Measurements from ENCODE around the gene ARHGAP23.
"Not testable (repeated sequence)": the region's sequence is repeated elsewhere in the genome, so short reads cannot be mapped to it uniquely, and the experiment has no call there.

Gene ARHGAP23

GRCh38 chr17:38421171-38421841 lies 7.0 kb upstream of the ARHGAP23 start:
- no peak for DNase-seq (ENCODE audit: low spot score)

- no peak for DNase-seq (ENCODE audit: low spot score)
These were observed 6.1 kb upstream of the ARHGAP23 start for GRCh38 chr17:38421871-38422827.

GRCh38 chr17:38424297-38424972 lies 3.8 kb upstream of the ARHGAP23 start:
- no peak for DNase-seq (ENCODE audit: low spot score)

- no peak for DNase-seq (ENCODE audit: low spot score)
These were observed 3.2 kb upstream of the ARHGAP23 start for GRCh38 chr17:38425031-38425430.

GRCh38 chr17:38425744-38426143 lies 2.5 kb upstream of the ARHGAP23 start:
- DNase-seq (ENCODE audit: low spot score), result no peak

GRCh38 chr17:38426441-38426840 lies 1.8 kb upstream of the ARHGAP23 start:
- DNase-seq (ENCODE audit: low spot score), result no peak

- DNase-seq (ENCODE audit: low spot score), result no peak
These were observed 909 bp upstream of the ARHGAP23 start for GRCh38 chr17:38427160-38427949.

GRCh38 chr17:38428643-38429371 lies 543 bp downstream of the ARHGAP23 start:
- DNase-seq (ENCODE audit: low spot score), result peak; percentile 89

GRCh38 chr17:38429476-38430100 lies 1.3 kb downstream of the ARHGAP23 start:
- DNase-seq (ENCODE audit: low spot score), result no peak

- DNase-seq (ENCODE audit: low spot score), result no peak
These were observed 2.1 kb downstream of the ARHGAP23 start for GRCh38 chr17:38430316-38430715.

- DNase-seq (ENCODE audit: low spot score), result no peak
These were observed 2.6 kb downstream of the ARHGAP23 start for GRCh38 chr17:38430822-38431221.

- peak; percentile 97 for DNase-seq (ENCODE audit: low spot score)
These were observed 3.3 kb downstream of the ARHGAP23 start for GRCh38 chr17:38431346-38432145.

GRCh38 chr17:38434178-38434665 lies 6.0 kb downstream of the ARHGAP23 start:
- peak; percentile 74 for DNase-seq (ENCODE audit: low spot score)

- no peak for DNase-seq (ENCODE audit: low spot score)
These were observed 7.5 kb downstream of the ARHGAP23 start for GRCh38 chr17:38435795-38436194.

GRCh38 chr17:38436386-38436785 lies 8.1 kb downstream of the ARHGAP23 start:
- no peak for DNase-seq (ENCODE audit: low spot score)

GRCh38 chr17:38437313-38437712 lies 9.0 kb downstream of the ARHGAP23 start:
- DNase-seq (ENCODE audit: low spot score), result not testable (repeated sequence)

- no peak for DNase-seq (ENCODE audit: low spot score)
These were observed 11.2 kb downstream of the ARHGAP23 start for GRCh38 chr17:38439436-38439835.

GRCh38 chr17:38440614-38441397 lies 12.5 kb downstream of the ARHGAP23 start:
- no peak for DNase-seq (ENCODE audit: low spot score)

Data from putamen (tissue), 1 donor.